Activated naive CD4-positive, alpha-beta T cell treated with anti-CD3 and anti-CD28 coated beads for 36 hours (primary cell): ENCODE measurements around the gene VPS50. TPM values are rescaled to one million over a fixed set of nuclear protein-coding genes. Genes with fewer than 3 reads are reported as not detected.
A peak's percentile ranks its signal among the peaks of the same experiment; 100 is the strongest.

Experiments used
- CTCF ChIA-PET: fragments of 350-600 bp; sonication (Branson Sonifier 250); formaldehyde crosslinking; loops from one replicate; lab custom pipeline; 2021; ENCODE audit warnings: antibody characterized with exemption; lab: Charles Lee
- DNase-seq: peaks from one replicate; pipeline ENCODE4 v3.0.0-alpha.2; 2020
- H3K27ac Mint-ChIP-seq: one replicate; pipeline ENCODE4 v1.8.0; 2021; ENCODE audit warnings: mild to moderate bottlenecking, mixed read lengths
- H3K27me3 Mint-ChIP-seq: one replicate; pipeline ENCODE4 v1.8.0; 2021; ENCODE audit warnings: low read depth, mixed read lengths
- H3K36me3 Mint-ChIP-seq: one replicate; pipeline ENCODE4 v1.8.0; 2021; ENCODE audit warnings: low read depth, mixed read lengths
- H3K4me1 Mint-ChIP-seq: one replicate; pipeline ENCODE4 v1.8.0; 2021; ENCODE audit warnings: low read depth, mixed read lengths
- H3K4me3 Mint-ChIP-seq: one replicate; pipeline ENCODE4 v1.8.0; 2021; ENCODE audit warnings: mild to moderate bottlenecking, moderate library complexity, mixed read lengths
- H3K9me3 Mint-ChIP-seq: one replicate; pipeline ENCODE4 v1.8.0; 2021; ENCODE audit warnings: mixed read lengths
- intact Hi-C: fragments of 100-400 bp; cut with micrococcal nuclease; formaldehyde crosslinking; loops from one replicate; pipeline ENCODE4 v1.15.1; 2023
- total RNA-seq, 2 experiments: library from RNA; stranded (reverse); gene quantifications; one replicate each; pipeline ENCODE4 v1.2.3, GENCODE V29; 2021

VPS50 gene
- total RNA-seq, 2 experiments from 2014 or later, result 15.0 to 15.8 TPM

- no peaks in the 10 kb centered on the region for H3K9me3 Mint-ChIP-seq
- CTCF ChIA-PET, result no interaction called here
- H3K27me3 Mint-ChIP-seq, result peaks cover 20% of the 10 kb centered on the region
- no peaks in the 10 kb centered on the region for H3K4me1 Mint-ChIP-seq
- intact Hi-C loops, result no loop called here
- no peak for DNase-seq
- no peak overlapping the region for H3K4me3 Mint-ChIP-seq
- H3K36me3 Mint-ChIP-seq, result no peaks in the 10 kb centered on the region
- H3K27ac Mint-ChIP-seq, result no peak overlapping the region
These were observed 19.3 kb upstream of the VPS50 start for GRCh38 chr7:93212881-93213280.

GRCh38 chr7:93218997-93219827 is 13.0 kb upstream of the VPS50 start:
- Mint-ChIP-seq H3K27me3 (peaks cover 14% of the 10 kb centered on the region), H3K27ac (no peak overlapping the region), H3K9me3 (no peaks in the 10 kb centered on the region), H3K4me1 (no peaks in the 10 kb centered on the region), H3K4me3 (no peak overlapping the region), H3K36me3 (no peaks in the 10 kb centered on the region)
- CTCF ChIA-PET, result no interaction called here
- no peak for DNase-seq
- intact Hi-C loops, result no loop called here

GRCh38 chr7:93219868-93220267 is 12.3 kb upstream of the VPS50 start:
- H3K4me1 Mint-ChIP-seq, result no peaks in the 10 kb centered on the region
- intact Hi-C loops, result no loop called here
- H3K27ac Mint-ChIP-seq, result no peak overlapping the region
- no peak for DNase-seq
- no peak overlapping the region for H3K4me3 Mint-ChIP-seq
- H3K9me3 Mint-ChIP-seq, result no peaks in the 10 kb centered on the region
- H3K27me3 Mint-ChIP-seq, result peaks cover 11% of the 10 kb centered on the region
- CTCF ChIA-PET, result no interaction called here
- no peaks in the 10 kb centered on the region for H3K36me3 Mint-ChIP-seq

GRCh38 chr7:93226310-93226709 is 5.9 kb upstream of the VPS50 start, which contains the start of gene HEPACAM2:
Gene HEPACAM2, minus strand, starts transcription at chr7:93226469.
- Mint-ChIP-seq H3K36me3 (no peaks in the 10 kb centered on the region), H3K27me3 (no peaks in the 10 kb centered on the region), H3K4me1 (peaks cover 4% of the 10 kb centered on the region), H3K27ac (no peak within 1 kb of the TSS), H3K9me3 (no peaks in the 10 kb centered on the region), H3K4me3 (no peak within 1 kb of the TSS)
- intact Hi-C loops, result no loop called here
- no peak for DNase-seq
- CTCF ChIA-PET, result interaction anchor here (0.8 to 1.7 kb wide), 3 partner anchors 41 to 55 kb away, joined by 3 to 5 read pairs (median 3); no protein-coding TSS in a partner anchor

GRCh38 chr7:93228302-93228701 is 3.9 kb upstream of the VPS50 start:
- intact Hi-C loops, result loop anchor here (1.0 to 2.0 kb wide), 5 partner anchors 50 to 607 kb away; no protein-coding TSS in a partner anchor
- no peaks in the 10 kb centered on the region for H3K9me3 Mint-ChIP-seq
- H3K4me1 Mint-ChIP-seq, result peaks cover 8% of the 10 kb centered on the region
- no peaks in the 10 kb centered on the region for H3K36me3 Mint-ChIP-seq
- CTCF ChIA-PET, result interaction anchor here (1.0 to 2.8 kb wide), 10 partner anchors 11 to 134 kb away, joined by 3 to 18 read pairs (median 6); no protein-coding TSS in a partner anchor
- no peak overlapping the region for H3K27ac Mint-ChIP-seq
- H3K4me3 Mint-ChIP-seq, result no peak overlapping the region
- no peaks in the 10 kb centered on the region for H3K27me3 Mint-ChIP-seq
- DNase-seq, result peak; percentile 16

- no peak for DNase-seq
- H3K27me3 Mint-ChIP-seq, result no peaks in the 10 kb centered on the region
- H3K36me3 Mint-ChIP-seq, result no peaks in the 10 kb centered on the region
- peak overlapping the region; percentile 83 for H3K27ac Mint-ChIP-seq
- intact Hi-C loops, result loop anchor here (5.0 to 10.0 kb wide), 5 partner anchors 399 to 1349 kb away; partner anchors contain the start of genes ANKIB1, GATAD1, KRIT1 and LRRD1
- H3K4me3 Mint-ChIP-seq, result peak overlapping the region; percentile 96
- peaks cover 10% of the 10 kb centered on the region for H3K4me1 Mint-ChIP-seq
- CTCF ChIA-PET, result interaction anchor here (0.7 to 2.5 kb wide), 7 partner anchors 8 to 813 kb away, joined by 3 to 16 read pairs (median 3); no protein-coding TSS in a partner anchor
- H3K9me3 Mint-ChIP-seq, result no peaks in the 10 kb centered on the region
These were observed 907 bp upstream of the VPS50 start for GRCh38 chr7:93231259-93231658.

- Mint-ChIP-seq H3K27ac (peak overlapping the region; percentile 83), H3K36me3 (no peaks in the 10 kb centered on the region), H3K9me3 (no peaks in the 10 kb centered on the region), H3K4me3 (peak overlapping the region; percentile 96), H3K27me3 (no peaks in the 10 kb centered on the region), H3K4me1 (peaks cover 10% of the 10 kb centered on the region)
- CTCF ChIA-PET, result interaction anchor here (1.1 to 2.5 kb wide), 3 partner anchors 9 to 13 kb away, joined by 5 to 16 read pairs (median 6); no protein-coding TSS in a partner anchor
- DNase-seq, result no peak
- intact Hi-C loops, result loop anchor here (1.0 to 10.0 kb wide), 18 partner anchors 54 to 1426 kb away; partner anchors contain the start of genes AKAP9, ANKIB1, BET1 and CYP51A1
These were observed 480 bp downstream of the VPS50 start for GRCh38 chr7:93232673-93233018.

- Mint-ChIP-seq H3K9me3 (no peaks in the 10 kb centered on the region), H3K4me3 (no peak overlapping the region), H3K27me3 (no peaks in the 10 kb centered on the region), H3K36me3 (no peaks in the 10 kb centered on the region), H3K27ac (no peak overlapping the region), H3K4me1 (peaks cover 8% of the 10 kb centered on the region)
- CTCF ChIA-PET, result interaction anchor here (1.0 kb wide), 1 partner anchor 10 kb away, joined by 3 read pairs; no protein-coding TSS in a partner anchor
- no peak for DNase-seq
- intact Hi-C loops, result loop anchor here (10.0 kb wide), 1 partner anchor 991 kb away; the partner anchor contains the start of genes ANKIB1 and KRIT1
These were observed 3.4 kb downstream of the VPS50 start for GRCh38 chr7:93235541-93235940.

GRCh38 chr7:93238131-93238530 is 6.0 kb downstream of the VPS50 start:
- no peak for DNase-seq
- no peak overlapping the region for H3K27ac Mint-ChIP-seq
- intact Hi-C loops, result loop anchor here (10.0 kb wide), 1 partner anchor 993 kb away; the partner anchor contains the start of genes ANKIB1 and KRIT1
- H3K27me3 Mint-ChIP-seq, result no peaks in the 10 kb centered on the region
- no peaks in the 10 kb centered on the region for H3K36me3 Mint-ChIP-seq
- no peaks in the 10 kb centered on the region for H3K9me3 Mint-ChIP-seq
- H3K4me3 Mint-ChIP-seq, result no peak overlapping the region
- CTCF ChIA-PET, result no interaction called here
- peaks cover 2% of the 10 kb centered on the region for H3K4me1 Mint-ChIP-seq

- Mint-ChIP-seq H3K9me3 (no peaks in the 10 kb centered on the region), H3K27me3 (no peaks in the 10 kb centered on the region), H3K36me3 (no peaks in the 10 kb centered on the region), H3K27ac (no peak overlapping the region), H3K4me3 (no peak overlapping the region), H3K4me1 (peaks cover under 1% of the 10 kb centered on the region)
- DNase-seq, result no peak
- intact Hi-C loops, result loop anchor here (10.0 kb wide), 1 partner anchor 994 kb away; the partner anchor contains the start of genes ANKIB1 and KRIT1
- CTCF ChIA-PET, result interaction anchor here (1.2 kb wide), 1 partner anchor 11 kb away, joined by 5 read pairs; no protein-coding TSS in a partner anchor
These were observed 6.6 kb downstream of the VPS50 start for GRCh38 chr7:93238748-93239147.

- H3K27ac Mint-ChIP-seq, result no peak overlapping the region
- H3K9me3 Mint-ChIP-seq, result no peaks in the 10 kb centered on the region
- H3K4me3 Mint-ChIP-seq, result no peak overlapping the region
- CTCF ChIA-PET, result interaction anchor here (0.7 to 2.3 kb wide), 3 partner anchors 11 to 56 kb away, joined by 4 to 14 read pairs (median 5); no protein-coding TSS in a partner anchor
- no peaks in the 10 kb centered on the region for H3K27me3 Mint-ChIP-seq
- no peaks in the 10 kb centered on the region for H3K4me1 Mint-ChIP-seq
- no peak for DNase-seq
- H3K36me3 Mint-ChIP-seq, result no peaks in the 10 kb centered on the region
- intact Hi-C loops, result loop anchor here (10.0 kb wide), 2 partner anchors 205 to 995 kb away; partner anchors contain the start of genes ANKIB1 and KRIT1
These were observed 7.7 kb downstream of the VPS50 start for GRCh38 chr7:93239824-93240223.

GRCh38 chr7:93242106-93242505 is 9.9 kb downstream of the VPS50 start:
- no peak overlapping the region for H3K4me3 Mint-ChIP-seq

More at GRCh38 chr7:93242106-93242505, 9.9 kb downstream of the VPS50 start:
- no peaks in the 10 kb centered on the region for H3K27me3 Mint-ChIP-seq
- H3K27ac Mint-ChIP-seq, result no peak overlapping the region
- H3K9me3 Mint-ChIP-seq, result no peaks in the 10 kb centered on the region
- CTCF ChIA-PET, result interaction anchor here (1.2 to 2.3 kb wide), 3 partner anchors 9 to 133 kb away, joined by 3 to 14 read pairs (median 5); partner anchors contain the start of gene VPS50
- peaks cover 2% of the 10 kb centered on the region for H3K4me1 Mint-ChIP-seq
- no peak for DNase-seq
- intact Hi-C loops, result loop anchor here (10.0 kb wide), 1 partner anchor 203 kb away; no protein-coding TSS in a partner anchor
- H3K36me3 Mint-ChIP-seq, result no peaks in the 10 kb centered on the region
